ENCODE results near the gene ATXN1.

GRCh38 chr6:16427124-16427523, 334.1 kb downstream of the ATXN1 start:
- no peak for TF ChIP-seq CTCF (IDR thresholded peaks at IDR 0.05; ENCODE audit: low read depth, low read length)
- TF ChIP-seq EZH2phosphoT487 (IDR thresholded peaks at IDR 0.05; ENCODE audit: low read depth): no peak
